Superior temporal gyrus (tissue), 1 donor: ENCODE measurements around the gene KCNMA1.

Experiments used
- DNase-seq: peaks from one replicate; pipeline ENCODE4 v3.0.0-alpha.2; 2016; ENCODE audit errors: extremely low spot score

KCNMA1 gene

GRCh38 chr10:76946270-76946669, 691.3 kb downstream of the KCNMA1 start:
- no peak for DNase-seq

DNA sequence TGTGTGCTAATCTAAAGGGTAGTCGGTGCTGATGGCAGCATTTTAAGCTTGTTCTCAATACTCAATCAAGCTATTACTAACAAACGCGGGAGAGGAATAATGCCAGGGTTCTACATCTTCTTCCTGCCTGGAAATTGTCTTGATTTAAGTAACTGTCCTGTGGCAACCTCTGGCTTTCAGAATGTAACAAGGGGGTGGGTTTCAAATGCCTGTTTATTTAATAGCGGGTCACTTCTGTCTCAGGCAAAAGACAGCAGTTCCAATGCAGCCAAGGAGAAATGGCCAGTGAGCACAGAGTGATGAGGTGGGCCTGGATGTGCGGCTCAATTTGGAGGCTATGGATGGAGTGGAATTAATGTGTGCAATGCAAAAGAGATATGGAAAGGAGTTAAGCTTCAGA, 692.4 kb downstream of the KCNMA1 start:
- no peak for DNase-seq

GRCh38 chr10:76944640-76945039, 693.0 kb downstream of the KCNMA1 start:
- DNase-seq: no peak

GRCh38 chr10:76942628-76943416, 694.8 kb downstream of the KCNMA1 start:
- DNase-seq: no peak

DNA sequence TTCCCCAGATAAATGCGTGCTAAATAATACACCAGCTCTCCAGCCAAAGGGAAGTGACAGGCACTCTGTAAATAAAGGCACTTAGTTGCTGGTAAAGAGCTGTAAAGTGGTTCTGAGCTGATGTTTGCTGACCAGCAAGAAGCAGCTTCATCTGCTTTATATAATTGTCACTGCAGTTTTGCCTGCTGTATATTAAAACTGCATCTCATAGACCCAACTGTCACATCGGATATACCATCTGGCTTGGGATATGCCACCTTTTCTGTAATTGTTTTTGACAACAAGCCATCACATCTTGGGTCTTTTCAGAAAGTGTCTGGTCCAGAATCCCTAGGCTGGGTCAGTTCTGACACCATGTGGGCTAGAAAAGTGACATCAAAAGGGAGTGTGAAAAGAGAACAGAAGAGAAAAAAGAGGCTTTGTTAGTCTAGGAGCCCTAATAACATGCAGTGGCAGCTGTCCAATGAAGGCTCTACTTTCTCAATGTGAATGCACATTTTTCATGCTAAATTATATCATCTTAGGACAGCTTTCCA, 697.6 kb downstream of the KCNMA1 start:
- peak; percentile 72 for DNase-seq

DNA sequence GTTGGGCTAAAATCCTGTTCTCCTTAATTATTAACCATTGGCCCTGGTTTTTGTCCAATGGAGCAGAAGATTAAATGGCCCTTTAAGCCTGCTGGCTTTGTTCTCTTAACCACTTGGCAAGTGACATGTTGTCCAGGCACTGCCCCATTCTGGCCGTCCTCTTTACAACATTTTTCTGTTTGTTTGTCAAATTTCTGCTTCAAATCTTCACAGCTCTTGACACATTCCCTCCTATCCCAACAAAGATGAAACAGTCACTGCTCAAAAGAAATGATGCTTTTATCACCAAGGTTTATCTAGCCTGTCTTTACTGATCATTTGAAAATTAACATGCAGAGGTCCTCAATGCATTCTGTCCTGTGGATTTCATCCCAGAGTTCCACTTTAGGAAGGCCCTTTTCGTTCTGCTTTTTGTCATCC, 700.4 kb downstream of the KCNMA1 start:
- DNase-seq: peak; percentile 29

- no peak for DNase-seq
Observed at GRCh38 chr10:76935941-76936613, 701.5 kb downstream of the KCNMA1 start.

GRCh38 chr10:76928565-76928964, 709.0 kb downstream of the KCNMA1 start:
- no peak for DNase-seq

DNA sequence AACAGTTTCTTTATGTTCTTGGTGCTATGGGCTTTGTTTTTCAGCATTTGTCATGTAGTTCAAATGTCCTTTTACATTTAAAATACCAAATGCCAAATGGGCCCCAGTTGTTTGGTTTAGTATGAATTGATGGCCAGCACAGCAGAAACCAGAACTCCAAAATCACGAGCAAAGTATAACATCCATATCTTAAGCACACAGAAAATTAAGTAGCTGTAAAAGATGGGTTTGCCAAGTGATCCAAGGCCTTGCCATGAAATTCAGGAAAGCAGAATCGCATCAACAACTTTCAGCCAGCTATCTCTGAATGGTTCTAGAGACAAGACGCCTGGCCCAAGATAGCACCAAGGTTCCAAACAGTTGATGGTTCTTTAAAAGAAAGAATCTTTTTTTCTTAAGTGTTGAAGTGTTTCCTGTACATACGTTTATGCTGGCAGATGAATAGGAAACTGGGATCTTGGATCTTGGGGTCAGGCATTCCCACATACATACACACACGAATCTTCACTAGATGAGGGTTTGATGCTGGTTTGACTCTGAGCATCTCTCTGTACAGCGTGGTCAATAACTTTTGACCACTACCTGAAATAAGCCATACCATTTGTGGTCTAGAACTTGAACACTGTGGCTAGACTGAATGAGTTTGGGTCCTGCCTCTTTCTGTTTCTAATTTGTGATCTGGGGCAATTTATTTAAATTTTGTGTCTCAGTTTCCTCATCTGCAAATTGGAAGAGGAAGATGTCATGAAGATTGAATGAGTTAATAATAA, 711.8 kb downstream of the KCNMA1 start:
- no peak for DNase-seq

DNA sequence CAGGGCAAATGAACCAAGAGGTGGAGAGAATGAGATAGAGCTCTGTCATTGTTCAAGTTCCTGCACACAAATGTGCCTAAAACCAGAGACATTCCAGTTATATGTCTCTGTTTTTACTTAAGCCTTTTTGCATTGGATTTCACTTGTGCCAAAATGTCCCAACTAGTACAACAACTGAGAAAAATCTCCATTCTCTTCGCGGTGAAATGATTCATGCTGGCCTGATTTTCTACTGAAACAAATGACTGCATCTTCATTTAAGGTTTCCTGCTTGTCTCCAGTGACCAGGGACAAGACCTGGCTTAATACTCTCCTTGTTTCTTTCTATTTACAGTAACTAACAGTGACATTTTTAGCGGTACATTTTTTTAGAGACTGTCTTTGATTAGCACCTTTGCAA, 714.9 kb downstream of the KCNMA1 start:
- peak; percentile 60 for DNase-seq

- DNase-seq: no peak
Observed at GRCh38 chr10:76921383-76922010, 716.1 kb downstream of the KCNMA1 start.

DNA sequence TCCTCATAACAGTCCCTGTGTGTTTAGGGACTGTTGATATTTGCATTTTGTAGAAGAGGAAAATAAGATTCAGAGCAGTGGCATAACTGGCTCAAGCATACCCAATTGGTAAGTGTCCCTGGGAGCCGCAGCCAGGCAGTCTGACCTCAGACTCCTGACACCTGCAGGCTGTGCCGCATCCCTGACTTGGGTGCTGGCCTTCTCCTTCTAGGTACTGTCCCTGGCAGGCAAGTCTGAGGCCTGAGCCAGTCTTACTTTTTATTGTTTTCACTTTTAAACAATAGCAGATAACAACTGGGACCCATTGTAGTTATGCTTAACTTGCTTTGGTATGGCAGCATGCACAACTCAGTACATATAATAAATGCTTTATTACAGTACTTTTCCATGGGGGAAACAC, 717.0 kb downstream of the KCNMA1 start:
- no peak for DNase-seq

DNA sequence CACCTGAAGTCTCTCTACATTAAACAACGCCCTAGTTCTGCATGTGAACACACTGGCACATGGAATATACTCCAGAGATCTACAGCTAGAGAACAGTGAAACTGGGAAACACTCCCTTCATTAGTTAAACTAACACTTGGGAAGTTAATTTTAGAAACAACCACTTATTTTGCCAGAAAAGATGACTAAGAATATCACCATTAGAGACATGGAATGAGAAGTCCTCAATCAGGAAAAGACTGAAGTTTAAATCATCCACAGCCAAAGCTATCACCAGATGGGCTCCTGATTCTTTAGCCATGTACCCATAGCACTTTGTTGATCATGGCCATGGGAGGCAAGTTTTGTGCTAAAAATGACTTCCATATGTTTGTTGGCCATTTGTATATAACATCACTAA, 719.5 kb downstream of the KCNMA1 start:
- peak; percentile 63 for DNase-seq

GRCh38 chr10:76917071-76917470, 720.5 kb downstream of the KCNMA1 start:
- no peak for DNase-seq

DNA sequence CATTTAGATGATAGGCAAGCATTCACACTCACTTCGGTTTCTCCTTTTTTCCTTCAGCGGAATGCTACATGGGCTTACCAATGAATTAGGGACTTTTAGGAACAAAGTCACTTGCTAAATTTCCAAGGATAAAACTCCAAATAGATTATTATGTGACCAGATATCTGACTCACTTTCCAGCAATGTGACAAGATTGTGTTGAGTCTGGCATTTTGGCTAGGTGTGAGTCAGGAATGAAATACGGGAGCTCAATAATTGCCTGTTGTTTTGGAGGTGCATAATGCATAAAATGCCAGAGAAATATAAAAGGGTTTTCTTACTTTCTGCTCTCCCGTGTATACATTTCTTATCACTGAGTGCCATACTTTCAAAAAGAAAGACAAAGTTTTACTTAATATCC, 721.1 kb downstream of the KCNMA1 start:
- no peak for DNase-seq

DNA sequence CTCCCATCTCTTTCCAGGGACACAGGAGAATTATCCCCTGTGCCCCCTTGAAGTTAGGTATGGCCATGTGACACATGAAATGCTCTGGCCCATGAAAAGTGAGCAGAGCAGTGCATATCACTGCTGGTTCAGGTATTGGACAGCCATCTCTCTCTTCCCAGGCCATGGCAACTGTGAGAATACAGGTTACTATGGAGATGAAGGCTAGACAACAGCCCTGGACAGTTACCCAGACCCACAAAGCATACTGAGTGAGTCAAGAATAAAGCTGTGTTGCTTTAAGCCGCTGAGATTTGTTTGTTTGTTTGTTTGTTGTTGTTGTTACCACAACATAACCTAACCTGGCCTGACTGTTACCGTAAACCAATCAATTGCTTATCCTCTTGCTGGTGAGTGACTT, 722.3 kb downstream of the KCNMA1 start:
- DNase-seq: no peak

GRCh38 chr10:76911184-76911583, 726.4 kb downstream of the KCNMA1 start:
- DNase-seq: no peak

GRCh38 chr10:76910184-76910962, 727.2 kb downstream of the KCNMA1 start:
- DNase-seq: no peak

DNA sequence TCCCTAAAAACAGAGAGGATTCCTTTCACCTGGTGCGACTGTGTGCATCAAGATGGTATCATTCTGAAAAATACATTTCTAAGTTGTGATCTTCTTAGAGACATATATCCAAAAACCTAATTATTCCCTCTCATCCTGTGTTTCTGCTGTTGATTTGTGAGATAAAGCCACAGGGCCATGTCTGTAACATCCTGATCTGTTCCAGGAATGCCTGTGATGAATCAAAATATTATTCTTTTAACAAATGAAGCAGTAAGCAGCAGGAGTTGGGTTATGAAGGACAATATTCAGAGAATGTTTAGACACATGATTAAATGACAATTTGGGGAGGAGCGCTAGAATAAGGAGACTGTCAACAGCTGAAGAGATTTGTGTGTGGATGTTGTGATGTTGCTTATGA, 731.4 kb downstream of the KCNMA1 start:
- no peak for DNase-seq

DNA sequence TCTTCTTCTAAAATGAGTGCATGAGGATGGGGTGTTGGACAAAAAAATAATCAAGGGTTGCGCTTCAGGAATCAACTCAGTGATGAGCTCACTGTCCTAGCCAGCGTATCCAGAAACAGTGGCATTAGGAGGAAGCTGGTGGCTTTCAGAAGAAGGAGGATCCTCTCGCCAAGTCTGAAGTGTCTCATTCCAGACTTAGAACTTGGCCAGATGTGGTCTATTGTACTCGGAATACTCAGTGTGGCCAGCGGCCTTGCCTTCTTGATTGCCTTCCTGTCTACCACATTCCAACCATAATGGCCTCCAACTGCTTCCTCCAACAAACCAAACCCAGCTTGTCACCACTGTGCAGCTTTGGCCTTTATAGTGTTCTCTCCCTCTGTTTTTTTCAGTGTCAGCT, 732.4 kb downstream of the KCNMA1 start:
- DNase-seq: no peak

DNA sequence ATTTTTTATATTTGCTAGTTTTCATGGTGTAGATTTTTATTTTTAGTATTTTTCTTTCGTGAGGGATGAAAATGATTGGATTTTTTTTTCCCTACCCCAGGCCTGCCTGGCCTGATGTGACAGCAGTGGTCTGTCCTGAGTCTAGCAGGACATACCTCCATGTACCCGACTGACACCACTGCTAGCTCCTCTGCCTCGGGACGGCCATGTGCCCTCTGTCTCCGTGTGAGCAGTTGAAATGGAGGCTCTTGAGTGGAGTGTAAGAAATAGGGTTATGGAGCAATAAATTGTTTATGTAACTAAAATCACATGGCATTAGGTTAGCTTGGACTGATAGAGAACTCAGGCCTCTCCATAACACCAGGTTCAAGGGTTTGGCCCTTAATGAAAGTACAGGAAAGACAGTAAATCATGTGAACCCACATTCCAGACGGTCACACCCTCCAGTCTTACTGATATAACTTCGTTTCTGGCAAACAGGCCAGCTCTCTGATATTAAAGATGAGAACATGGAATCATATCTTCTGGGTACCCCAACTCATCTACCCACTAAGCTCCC, 734.1 kb downstream of the KCNMA1 start:
- DNase-seq: no peak
